A172 (cell line): Measurements from ENCODE around the gene EFNB1. TPM values are rescaled to one million over a fixed set of nuclear protein-coding genes. Genes with fewer than 3 reads are reported as not detected.
A peak's percentile ranks its signal among the peaks of the same experiment; 100 is the strongest.

Experiments
- DNase-seq: peaks from one replicate; pipeline ENCODE4 v3.0.0-alpha.2; 2015; ENCODE audit warnings: low spot score
- total RNA-seq: library from RNA; depleted of rRNA; stranded (reverse); fragments of >200 nt; shearing (Covaris generic); gene quantifications from 2 replicates; pipeline ENCODE4 v1.2.3, GENCODE V29; 2014

Gene EFNB1
- total RNA-seq, 1 experiment from 2014 or later: 6.7 TPM

DNA sequence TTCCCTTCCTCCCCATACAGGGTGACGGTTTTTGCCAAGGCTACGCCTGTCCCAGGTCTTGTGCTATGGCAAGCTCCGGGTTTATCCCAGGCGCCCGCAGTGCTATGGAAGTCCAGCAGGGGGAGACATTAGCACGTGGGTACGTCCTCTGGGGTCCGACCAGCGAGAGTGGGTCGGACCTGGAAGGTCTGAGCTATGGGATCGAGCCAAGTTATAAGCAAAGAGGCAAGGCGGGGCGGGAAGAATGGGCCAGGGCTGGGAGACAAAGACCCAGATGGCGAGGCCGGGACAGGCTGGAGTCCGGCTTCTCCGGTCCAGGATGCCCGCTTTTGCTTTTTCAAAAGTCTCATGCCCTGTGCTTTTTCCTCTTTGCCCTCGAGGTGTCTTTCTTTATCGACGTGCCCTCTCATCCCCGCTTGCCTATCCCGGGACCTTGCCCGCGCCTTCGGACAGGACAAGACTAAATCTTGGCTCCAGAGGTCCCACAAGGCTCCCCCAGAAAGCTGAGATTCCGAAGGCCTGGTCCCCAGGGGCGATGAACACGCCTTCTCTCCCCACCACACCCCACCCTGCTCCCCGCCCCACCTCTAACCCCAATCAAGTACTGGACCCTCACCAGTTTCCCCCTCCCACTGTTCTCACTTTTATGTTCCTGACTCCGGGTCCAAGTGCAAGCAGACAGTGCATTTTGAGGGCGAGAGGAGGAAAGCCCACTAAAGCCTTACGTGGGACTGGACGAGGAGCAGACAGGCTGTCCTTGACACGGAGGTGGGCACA lies 785 bp upstream of the EFNB1 start:
- peak; percentile 32 for DNase-seq

DNA sequence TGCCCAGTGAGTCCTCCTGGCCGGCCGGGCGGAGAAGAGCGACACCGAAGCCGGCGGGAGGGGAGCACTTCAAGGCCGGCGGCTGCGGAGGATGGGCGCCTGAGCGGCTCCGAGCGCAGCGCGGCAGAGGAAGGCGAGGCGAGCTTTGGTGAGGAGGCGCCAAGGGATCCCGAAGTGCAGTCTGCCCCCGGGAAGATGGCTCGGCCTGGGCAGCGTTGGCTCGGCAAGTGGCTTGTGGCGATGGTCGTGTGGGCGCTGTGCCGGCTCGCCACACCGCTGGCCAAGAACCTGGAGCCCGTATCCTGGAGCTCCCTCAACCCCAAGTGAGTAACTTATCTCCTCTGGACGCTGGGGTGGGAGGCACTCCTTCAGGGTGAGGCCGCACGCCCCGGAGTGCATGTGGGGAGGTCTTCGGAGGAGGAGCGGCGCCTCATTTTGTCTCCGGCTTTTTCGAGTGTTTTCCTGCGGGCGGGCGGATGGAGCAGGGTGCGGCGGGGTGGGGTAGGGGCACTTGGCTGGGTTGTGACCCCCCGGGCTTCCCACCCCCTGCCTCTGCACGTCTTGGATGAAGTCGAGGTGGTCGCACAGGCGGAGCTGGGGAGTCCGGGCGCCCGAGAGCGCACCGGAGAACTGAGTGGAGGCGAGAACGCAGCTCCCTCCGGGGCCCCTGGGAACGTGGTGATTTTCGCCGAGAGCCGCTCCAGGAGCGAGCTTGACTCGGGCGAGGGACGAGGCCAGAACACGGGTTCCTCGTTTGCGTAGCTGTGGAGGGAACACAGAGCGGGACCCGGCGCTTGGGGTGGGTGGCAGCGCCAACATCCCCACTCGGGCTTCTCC lies 979 bp downstream of the EFNB1 start:
- DNase-seq: no peak

DNA sequence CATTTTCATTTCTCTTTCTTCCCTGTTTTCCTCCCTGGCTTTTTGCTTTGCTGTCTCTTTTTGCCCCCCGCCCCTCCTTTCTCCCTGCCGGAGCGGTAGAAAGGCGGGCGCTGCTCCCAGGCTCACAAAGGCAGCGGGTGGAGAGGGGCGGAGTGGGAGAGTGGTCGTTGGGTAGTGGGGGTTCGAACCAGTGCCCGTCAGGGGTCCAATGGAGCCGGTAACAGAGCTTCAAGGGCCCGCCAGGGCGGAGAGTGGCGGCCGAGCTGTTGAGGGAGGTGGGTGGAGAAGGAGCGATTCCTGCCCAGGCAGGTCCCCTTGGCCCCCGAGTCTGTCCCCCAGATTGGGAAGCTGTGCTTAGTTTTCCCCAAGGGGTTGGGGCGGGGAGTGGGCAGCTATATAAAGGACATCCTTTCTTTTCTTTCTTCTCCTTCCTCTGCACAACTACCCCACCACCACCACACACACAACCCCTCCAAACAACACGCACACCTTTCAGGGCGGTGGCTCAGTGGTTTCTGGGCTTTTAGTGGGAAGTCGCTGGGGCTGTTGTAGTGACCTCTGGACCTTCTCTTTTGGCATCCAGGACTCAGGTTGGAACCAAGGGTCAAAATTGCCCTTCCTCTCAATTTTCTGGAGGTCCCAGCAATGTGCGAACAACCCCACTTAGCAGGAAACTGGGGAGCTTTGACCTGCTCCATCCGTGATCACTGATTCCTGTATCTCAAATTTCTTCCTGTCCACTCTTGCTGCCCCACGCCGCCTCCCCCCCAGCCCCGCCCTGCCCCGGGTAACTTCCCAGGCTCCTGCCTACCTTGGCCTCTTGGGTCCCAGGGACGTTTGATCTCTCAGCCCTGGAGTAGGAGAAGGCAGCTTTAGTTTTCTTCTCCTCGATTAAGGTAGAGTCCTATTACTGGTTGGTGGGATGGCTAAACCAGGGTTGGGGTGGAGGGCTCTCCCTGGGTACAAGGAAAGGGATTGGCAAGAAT lies 1.9 kb downstream of the EFNB1 start:
- DNase-seq: no peak

DNA sequence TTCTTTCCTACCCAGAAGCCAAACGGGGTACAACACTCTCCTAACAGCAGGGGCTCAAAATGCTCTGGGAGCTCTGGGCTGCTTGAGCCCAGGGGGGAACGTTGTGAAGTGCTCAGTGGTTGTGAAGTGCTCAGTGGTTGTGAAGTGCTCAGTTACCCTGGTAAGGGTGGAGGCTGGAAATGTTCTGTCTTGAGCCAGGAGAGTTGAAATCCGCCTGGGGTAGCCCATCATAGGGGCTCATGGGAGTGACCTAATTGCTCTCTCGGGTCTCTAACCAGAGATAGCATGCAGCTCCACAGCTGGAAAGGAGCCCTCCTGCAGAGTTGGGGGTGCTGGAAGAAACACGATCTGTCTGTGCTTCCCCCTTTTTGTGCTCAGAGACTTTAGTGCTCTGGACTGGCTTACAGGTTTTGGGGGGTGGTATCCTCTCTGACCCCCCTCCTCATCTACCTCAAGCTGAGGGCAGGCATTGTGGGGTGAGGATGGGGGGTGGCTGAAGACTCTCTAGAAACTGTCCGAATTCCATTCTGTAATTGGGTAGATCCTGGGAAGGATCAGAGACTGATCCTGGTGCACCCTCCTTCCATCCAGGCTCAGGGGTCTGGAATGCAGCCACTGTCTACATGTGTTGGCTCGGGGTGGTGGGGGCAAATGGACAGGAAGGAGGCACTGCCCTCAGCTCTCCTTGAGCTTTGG lies 2.7 kb downstream of the EFNB1 start:
- DNase-seq: no peak

DNA sequence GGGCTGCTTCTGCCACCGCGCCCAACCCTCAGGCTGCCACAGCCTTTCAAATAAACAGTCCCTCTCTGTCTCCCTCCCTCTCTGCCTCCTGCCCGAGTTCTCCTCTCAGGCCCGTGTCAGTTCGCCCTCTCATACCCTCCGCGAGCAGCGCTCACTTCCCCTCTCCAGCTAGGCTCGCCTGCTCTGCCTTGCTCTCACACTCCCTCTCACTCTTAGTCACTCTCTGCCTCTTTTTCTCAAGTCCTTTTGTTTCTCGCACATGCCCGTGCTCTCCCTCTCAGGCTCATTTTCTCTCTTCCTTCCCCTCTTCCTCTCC lies 3.2 kb downstream of the EFNB1 start:
- DNase-seq: no peak

DNA sequence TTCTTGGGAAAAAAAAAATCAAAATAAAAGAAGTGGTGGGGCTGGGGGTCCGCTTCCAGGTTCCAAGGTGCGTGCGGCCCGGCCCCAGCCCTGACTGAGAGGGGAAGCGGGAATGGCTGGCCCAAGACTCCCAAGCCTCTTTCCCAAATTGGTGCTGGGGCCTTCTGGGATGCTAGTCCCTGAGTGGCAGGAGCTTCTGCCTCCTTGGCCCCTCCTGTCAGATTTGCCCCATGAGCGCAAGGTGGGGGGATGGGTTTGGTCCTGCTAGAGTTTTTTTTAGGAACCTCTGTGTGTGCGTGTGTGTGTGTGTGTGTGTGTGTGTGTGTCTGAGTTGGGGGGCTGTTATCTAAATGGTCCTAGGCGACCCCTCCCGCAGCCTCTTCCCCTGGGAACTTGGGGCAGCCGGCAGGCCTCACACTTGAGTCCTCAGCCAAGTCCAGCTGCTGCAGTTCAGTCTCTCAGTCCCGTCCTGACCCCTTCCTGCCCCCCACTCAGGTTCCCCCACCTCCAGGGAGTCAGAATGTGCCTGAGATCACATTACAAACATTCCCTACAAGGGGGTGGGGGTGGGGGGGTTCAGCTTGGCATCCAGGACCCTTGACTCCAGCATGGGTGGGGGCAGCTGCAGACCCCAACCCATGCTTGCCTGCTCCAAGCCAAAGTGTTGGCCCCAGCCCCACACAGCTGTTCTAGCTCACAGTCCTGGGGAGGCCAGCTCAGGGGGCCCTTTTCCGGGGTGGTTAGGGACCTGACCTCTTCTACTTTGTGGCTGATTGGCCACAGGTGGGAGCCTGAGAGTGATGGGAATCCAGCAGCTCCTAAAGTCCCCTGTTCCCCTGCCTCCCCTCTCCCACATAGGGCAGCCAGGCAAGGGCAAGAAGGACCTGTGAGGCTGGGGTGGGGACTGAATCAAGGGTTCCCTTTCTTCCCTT lies 4.0 kb downstream of the EFNB1 start:
- DNase-seq: no peak

DNA sequence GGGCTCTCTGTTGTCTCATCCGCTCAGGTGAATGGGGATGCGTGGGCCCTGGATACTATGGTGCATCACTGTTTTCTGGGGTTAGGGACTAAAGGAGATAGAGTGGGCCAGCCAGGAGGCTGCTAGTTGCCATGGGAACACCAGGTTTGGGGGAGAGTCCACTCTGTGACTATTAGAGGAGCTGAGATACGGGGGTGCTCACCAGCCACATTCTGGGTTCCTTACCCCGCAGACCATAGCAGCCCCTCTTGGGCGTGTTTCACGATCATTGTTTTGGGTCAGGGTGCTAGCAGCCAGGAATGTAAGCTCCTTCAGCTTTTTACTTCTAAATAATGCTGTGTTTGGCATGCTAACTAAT lies 4.6 kb downstream of the EFNB1 start:
- no peak for DNase-seq

DNA sequence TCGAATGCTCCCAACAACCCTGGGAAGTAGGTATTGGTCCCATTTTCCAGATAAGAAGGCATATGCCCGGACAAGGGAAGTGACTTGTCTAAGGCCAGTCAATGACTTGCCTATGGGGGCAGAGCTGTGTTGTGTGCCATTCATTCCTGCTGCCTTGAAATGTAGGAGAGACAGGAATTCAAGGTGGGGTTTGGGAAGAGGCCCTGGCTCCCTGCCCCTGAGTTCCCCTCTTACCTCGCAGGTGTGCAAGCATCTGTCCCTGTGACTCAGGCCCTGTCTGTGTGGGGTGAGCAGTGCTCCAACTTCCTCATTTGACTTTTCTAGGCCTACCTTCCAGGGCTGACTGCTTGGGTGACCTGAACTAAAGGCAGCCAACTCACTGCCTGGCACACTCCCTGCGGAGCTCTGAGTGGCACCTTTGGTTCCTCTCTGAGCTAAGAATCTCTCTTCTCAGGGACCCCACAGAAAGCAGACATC lies 5.1 kb downstream of the EFNB1 start:
- no peak for DNase-seq

DNA sequence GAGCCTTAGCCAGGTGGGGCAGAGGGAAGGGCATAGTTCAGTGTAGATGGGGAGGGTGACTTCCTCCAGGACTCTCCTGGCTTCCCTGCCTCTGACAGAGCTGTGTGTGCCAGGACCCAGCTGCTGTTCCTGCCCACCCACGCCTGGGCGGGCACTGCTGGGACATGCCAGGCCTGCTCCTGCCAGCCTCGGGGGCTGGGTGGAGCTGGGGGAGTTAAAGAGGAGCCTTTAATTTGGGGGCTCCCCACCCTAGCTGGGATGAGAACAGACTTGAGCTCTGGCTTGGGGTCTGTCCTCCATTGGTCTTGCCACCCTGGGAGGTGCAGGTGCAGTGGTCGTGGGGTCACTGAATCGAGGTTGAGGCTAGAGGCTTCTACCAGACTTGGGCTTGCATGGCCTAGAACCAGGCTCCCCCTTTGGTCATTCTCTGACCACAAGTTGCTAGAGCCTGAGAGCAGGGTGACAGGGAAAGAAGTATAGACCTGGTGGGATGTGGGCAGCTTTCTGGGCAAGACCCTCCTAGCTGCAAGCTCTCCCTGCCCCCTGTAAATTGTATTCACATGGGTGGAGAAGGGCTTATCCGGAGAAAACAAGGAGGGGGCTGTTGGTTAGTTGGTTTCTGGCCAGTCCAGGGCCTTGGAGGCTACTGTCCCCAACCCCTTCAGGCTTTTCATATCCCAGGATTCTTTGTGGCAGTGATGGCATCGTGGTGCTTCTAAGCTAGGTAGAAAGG lies 5.7 kb downstream of the EFNB1 start:
- DNase-seq: no peak

DNA sequence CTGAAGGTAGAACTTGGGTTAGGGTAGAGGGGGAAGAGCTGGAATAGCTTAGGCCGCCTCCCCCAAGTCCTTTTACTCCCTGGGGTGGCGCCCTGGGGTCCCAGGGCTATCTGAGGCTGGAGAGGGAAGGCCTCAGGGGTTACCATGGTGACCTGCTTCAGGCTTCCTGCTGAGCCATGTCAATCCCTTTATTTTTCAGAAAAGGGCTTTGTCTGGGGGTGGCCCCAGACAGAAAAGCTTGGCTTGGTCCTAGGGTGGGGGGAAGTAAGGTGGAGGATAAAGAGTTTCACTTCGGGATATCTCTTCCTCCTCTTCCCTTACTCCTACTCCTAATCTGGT lies 6.3 kb downstream of the EFNB1 start:
- no peak for DNase-seq

DNA sequence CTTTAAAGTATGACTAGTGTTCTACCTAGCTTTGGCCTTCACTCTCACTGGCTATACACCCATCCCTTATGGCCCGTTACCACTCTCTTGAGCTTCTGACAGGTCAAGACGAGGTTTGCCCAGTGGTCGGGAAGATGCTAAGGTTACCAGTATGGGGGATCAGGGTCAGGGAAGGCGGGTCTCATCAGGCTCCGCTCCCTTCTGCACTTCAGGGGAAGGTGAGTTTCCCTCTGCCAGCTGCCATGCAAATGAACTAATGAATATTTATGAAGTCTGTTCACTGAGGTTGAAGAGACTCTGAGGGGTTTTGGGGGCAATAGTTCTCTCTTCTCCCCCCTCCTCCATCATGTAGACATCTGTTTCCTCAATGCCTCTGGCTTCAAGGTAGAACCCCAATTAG lies 6.6 kb downstream of the EFNB1 start:
- no peak for DNase-seq

DNA sequence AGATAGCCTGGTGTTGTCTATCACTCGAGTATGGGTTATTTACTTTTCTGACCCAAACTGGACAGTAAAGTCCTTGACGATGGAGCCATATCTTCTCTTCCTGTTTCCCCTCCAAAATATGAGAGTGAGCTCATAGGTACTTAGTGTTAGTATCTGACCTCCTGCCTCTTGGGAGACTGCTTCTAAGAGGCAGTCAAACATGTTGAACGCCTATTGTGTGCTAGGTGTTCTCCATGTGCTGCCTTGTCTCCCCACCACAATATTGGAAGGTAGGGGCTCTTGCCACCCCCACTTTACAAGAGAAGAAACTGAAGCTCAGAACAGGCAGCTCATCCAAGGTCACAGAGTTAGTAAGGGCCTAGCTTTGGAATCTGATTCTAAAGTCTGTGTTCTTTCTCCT lies 8.3 kb downstream of the EFNB1 start:
- DNase-seq: no peak

DNA sequence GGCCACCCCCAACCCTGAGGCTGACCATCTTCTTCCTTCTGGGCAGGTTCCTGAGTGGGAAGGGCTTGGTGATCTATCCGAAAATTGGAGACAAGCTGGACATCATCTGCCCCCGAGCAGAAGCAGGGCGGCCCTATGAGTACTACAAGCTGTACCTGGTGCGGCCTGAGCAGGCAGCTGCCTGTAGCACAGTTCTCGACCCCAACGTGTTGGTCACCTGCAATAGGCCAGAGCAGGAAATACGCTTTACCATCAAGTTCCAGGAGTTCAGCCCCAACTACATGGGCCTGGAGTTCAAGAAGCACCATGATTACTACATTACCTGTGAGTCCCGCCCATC lies 9.7 kb downstream of the EFNB1 start:
- no peak for DNase-seq

DNA sequence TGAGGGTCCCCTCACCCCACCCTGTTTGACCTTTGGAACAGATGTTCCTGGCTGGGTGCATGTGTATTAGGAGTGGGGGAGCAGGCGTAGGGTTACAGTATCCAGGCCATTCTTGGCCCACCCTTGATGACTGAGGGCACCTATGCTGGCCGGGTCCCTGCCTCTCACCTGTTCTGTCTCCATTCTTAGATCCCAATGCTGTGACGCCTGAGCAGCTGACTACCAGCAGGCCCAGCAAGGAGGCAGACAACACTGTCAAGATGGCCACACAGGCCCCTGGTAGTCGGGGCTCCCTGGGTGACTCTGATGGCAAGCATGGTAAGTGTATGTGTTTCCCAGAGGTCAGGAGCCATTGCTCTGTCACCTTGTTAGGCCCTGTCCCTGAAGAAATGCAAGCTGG lies 10.9 kb downstream of the EFNB1 start:
- DNase-seq: no peak

DNA sequence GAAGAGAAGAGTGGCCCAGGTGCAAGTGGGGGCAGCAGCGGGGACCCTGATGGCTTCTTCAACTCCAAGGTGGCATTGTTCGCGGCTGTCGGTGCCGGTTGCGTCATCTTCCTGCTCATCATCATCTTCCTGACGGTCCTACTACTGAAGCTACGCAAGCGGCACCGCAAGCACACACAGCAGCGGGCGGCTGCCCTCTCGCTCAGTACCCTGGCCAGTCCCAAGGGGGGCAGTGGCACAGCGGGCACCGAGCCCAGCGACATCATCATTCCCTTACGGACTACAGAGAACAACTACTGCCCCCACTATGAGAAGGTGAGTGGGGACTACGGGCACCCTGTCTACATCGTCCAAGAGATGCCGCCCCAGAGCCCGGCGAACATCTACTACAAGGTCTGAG lies 11.4 kb downstream of the EFNB1 start:
- DNase-seq: no peak

DNA sequence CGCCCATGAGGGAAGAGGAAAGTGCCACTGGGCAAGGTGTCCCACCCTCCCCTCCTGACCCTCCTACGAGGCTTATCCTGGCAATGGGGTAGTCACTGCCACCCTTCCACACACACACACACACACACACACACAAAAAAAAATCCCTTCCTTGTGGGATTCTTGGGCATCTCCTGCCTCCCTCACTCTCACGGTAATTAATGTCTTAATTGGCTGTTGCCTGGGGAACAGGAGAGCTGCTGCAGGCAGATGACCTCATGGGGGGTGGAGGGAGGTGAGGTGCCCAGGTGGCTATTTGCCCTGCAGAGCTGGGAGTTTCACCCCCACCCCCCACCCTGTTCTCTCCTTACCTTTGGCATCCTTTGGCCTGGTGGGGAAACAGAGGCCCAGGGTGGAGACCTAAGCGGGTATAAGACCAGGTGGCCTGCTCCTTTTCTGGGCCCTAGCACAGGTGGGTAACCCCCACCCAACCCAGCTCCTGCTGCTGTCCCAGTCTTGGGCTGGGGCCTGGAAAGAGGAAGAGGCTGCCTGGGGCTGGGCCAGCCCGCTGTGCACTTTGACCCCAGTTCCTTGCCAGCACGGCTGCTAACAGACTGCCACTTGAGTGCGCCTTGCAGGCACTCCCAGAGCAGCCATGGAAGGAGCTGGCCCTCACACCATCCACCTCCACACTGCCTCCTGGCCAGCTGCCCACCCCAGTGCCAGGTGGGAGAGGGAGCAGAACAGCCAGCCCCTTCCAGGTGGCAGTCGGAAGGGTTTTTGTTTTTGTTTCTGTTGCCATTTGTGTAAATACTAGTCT lies 12.6 kb downstream of the EFNB1 start:
- no peak for DNase-seq

DNA sequence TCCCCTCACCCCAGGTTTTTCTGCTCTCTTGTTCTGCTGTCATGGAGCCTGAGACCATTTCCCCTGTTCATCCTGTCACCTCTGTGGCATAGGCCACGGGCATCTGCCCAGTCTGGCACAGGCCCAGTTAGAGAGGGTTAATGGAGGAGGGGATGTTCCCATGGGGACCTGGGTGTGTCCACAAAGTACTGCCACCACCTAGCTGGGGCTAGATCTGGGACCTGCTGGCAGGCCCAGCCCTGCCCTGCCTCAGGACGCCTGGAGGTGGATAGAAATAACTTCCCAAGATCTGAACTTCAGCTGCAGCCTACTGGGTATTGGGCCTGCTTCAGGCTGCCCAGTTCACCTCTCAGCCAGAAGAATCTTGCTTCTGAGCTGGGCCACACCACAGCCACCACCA lies 13.5 kb downstream of the EFNB1 start:
- no peak for DNase-seq

DNA sequence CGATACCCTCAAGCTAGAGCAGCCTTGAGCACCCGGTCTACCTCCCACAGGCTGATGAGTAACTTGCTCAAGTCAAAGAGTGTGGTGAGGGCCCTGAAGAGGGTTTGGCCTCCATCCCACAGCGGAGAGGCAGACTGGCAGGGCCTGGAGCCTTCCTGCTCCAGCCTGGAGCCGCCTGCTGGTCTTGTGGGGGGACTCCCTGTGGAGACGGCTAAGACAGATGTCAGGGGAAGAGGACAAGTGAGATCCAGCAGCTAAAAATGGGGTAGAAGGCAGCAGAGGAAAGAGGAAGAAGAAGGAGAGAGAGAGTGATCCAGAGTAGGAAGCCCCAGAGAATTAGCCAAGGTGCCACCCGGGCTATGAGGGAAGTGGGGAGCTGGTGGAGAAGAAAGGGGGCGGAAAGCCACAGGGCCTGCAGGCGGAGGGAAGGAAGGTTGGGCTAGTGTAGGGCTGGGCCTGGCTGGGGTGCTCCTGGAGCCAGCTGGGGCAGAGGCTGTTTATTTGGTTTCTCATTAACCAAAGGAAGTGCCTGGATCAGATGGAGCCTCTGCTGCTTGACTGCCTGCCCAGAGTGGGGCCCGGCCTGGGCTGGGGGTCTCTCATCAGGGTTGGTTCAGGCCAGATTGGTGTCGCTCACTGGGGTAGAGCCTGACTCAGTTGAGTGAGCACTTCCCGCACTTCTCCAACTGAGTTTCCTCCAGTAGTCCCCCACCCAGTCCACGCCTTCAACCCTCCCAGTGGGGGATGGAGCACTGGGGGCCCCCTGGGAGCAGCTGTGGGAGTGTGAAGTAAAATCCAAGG lies 14.2 kb downstream of the EFNB1 start:
- peak; percentile 33 for DNase-seq
